WI38 (cell line): Measurements from ENCODE around the gene DUSP1.

Experiments
- H3K4me3 ChIP-seq: 2 replicates; pipeline ENCODE4 v1.5.1; 2011; ENCODE audit warnings: low read depth, mild to moderate bottlenecking, control low read depth, low read length
- CTCF ChIP-seq: IDR thresholded peaks from 2 replicates; pipeline ENCODE4 v1.5.1; 2012; ENCODE audit warnings: low read depth, mild to moderate bottlenecking, control low read depth, low read length

DUSP1 gene

GRCh38 chr5:172768573-172769341, 2.2 kb downstream of the DUSP1 start:
- no peak for TF ChIP-seq CTCF
- H3K4me3 ChIP-seq: peak overlapping the region; percentile 96

- H3K4me3 ChIP-seq: peak overlapping the region; percentile 96
- no peak for TF ChIP-seq CTCF
Observed at GRCh38 chr5:172768098-172768572, 2.9 kb downstream of the DUSP1 start.

GRCh38 chr5:172766287-172767108, 4.5 kb downstream of the DUSP1 start:
- TF ChIP-seq CTCF: no peak
- peak overlapping the region; percentile 96 for H3K4me3 ChIP-seq

- TF ChIP-seq CTCF: no peak
Observed at GRCh38 chr5:172765766-172766286, 5.2 kb downstream of the DUSP1 start.

GRCh38 chr5:172764861-172765765, 5.9 kb downstream of the DUSP1 start:
- no peak for TF ChIP-seq CTCF
- H3K4me3 ChIP-seq: peak overlapping the region; percentile 40

More at GRCh38 chr5:172765766-172766286, 5.2 kb downstream of the DUSP1 start:
- no peak overlapping the region; the same call in 1 of the 2 replicates for H3K4me3 ChIP-seq

- no peak for TF ChIP-seq CTCF
Observed at GRCh38 chr5:172763120-172763464, 7.9 kb downstream of the DUSP1 start.

More at GRCh38 chr5:172763120-172763464, 7.9 kb downstream of the DUSP1 start:
- no peak overlapping the region for H3K4me3 ChIP-seq
